ENCODE measurements around the gene BBX.

The BBX gene

GRCh38 chr3:107756649-107757048 lies 233.9 kb downstream of the BBX start:
- no peak for DNase-seq

GRCh38 chr3:107757140-107757539 lies 234.4 kb downstream of the BBX start:
- DNase-seq, result no peak

GRCh38 chr3:107760144-107760543 lies 237.4 kb downstream of the BBX start:
- DNase-seq, result no peak

- no peak for DNase-seq
Observed at GRCh38 chr3:107761391-107761790, 238.6 kb downstream of the BBX start.

- DNase-seq, result no peak
Observed at GRCh38 chr3:107765524-107765923, 242.8 kb downstream of the BBX start.

GRCh38 chr3:107767897-107768605 lies 245.3 kb downstream of the BBX start:
- DNase-seq, result no peak

- no peak for DNase-seq
Observed at GRCh38 chr3:107769882-107770281, 247.1 kb downstream of the BBX start.

GRCh38 chr3:107772016-107772415 lies 249.3 kb downstream of the BBX start:
- DNase-seq, result no peak

- no peak for DNase-seq
Observed at GRCh38 chr3:107775974-107776373, 253.2 kb downstream of the BBX start.

- DNase-seq, result no peak
Observed at GRCh38 chr3:107781253-107781652, 258.5 kb downstream of the BBX start.

GRCh38 chr3:107782054-107782453 lies 259.3 kb downstream of the BBX start:
- DNase-seq, result no peak

GRCh38 chr3:107790612-107791011 lies 267.9 kb downstream of the BBX start:
- DNase-seq, result no peak

GRCh38 chr3:107791027-107791426 lies 268.3 kb downstream of the BBX start:
- DNase-seq, result no peak

- no peak for DNase-seq
Observed at GRCh38 chr3:107791450-107791849, 268.7 kb downstream of the BBX start.

- no peak for DNase-seq
Observed at GRCh38 chr3:107794664-107795443, 272.1 kb downstream of the BBX start.

GRCh38 chr3:107795514-107796094 lies 272.8 kb downstream of the BBX start:
- DNase-seq, result no peak

- no peak for DNase-seq
Observed at GRCh38 chr3:107796791-107797190, 274.0 kb downstream of the BBX start.

- no peak for DNase-seq
Observed at GRCh38 chr3:107797586-107797985, 274.8 kb downstream of the BBX start.

GRCh38 chr3:107798381-107798780 lies 275.6 kb downstream of the BBX start:
- no peak for DNase-seq

- no peak for DNase-seq
Observed at GRCh38 chr3:107800710-107801109, 277.9 kb downstream of the BBX start.

- no peak for DNase-seq
Observed at GRCh38 chr3:107803170-107803569, 280.4 kb downstream of the BBX start.

GRCh38 chr3:107806021-107806420 lies 283.3 kb downstream of the BBX start:
- no peak for DNase-seq

- no peak for DNase-seq
Observed at GRCh38 chr3:107806536-107806935, 283.8 kb downstream of the BBX start.

All from activated naive CD4-positive, alpha-beta T cell (primary cell).